Measurements from ENCODE around the gene XCR1.

XCR1 gene

GRCh38 chr3:46031269-46031668 lies 4.0 kb upstream of the XCR1 start:
- TF ChIP-seq EGR1 (IDR thresholded peaks at IDR 0.05) (no peak), RAD21 (IDR thresholded peaks at IDR 0.05; ENCODE audit: low read depth) (no peak), TEAD4 (IDR thresholded peaks at IDR 0.05) (no peak), CEBPB (IDR thresholded peaks at IDR 0.05) (no peak), REST (IDR thresholded peaks at IDR 0.05; ENCODE audit: low read depth) (no peak), MAX (IDR thresholded peaks at IDR 0.05) (no peak), CREB1 (IDR thresholded peaks at IDR 0.05; ENCODE audit: low read depth) (no peak), ZBTB7A (IDR thresholded peaks at IDR 0.05; ENCODE audit: low read depth) (no peak), TAF1 (IDR thresholded peaks at IDR 0.05; ENCODE audit: low read depth) (no peak), EP300 (IDR thresholded peaks at IDR 0.05; ENCODE audit: borderline replicate concordance) (no peak)

- no peak for TF ChIP-seq CREB1 (IDR thresholded peaks at IDR 0.05; ENCODE audit: low read depth)
- TF ChIP-seq NFIC (IDR thresholded peaks at IDR 0.05) = no peak
- no peak for TF ChIP-seq REST (IDR thresholded peaks at IDR 0.05; ENCODE audit: low read depth)
- TF ChIP-seq EGR1 (IDR thresholded peaks at IDR 0.05) = no peak
- TF ChIP-seq EP300 (IDR thresholded peaks at IDR 0.05; ENCODE audit: borderline replicate concordance) = no peak
- TF ChIP-seq MAX (IDR thresholded peaks at IDR 0.05) = no peak
- no peak for TF ChIP-seq ZBTB7A (IDR thresholded peaks at IDR 0.05; ENCODE audit: low read depth)
- TF ChIP-seq FOXM1 (IDR thresholded peaks at IDR 0.05; ENCODE audit: borderline replicate concordance, low read depth) = no peak
- no peak for TF ChIP-seq TEAD4 (IDR thresholded peaks at IDR 0.05)
- TF ChIP-seq TAF1 (IDR thresholded peaks at IDR 0.05; ENCODE audit: low read depth) = no peak
Observed at GRCh38 chr3:46030626-46031025, 3.3 kb upstream of the XCR1 start.

- no peak for TF ChIP-seq FOXM1 (IDR thresholded peaks at IDR 0.05; ENCODE audit: borderline replicate concordance, low read depth)
- TF ChIP-seq REST (IDR thresholded peaks at IDR 0.05; ENCODE audit: low read depth) = no peak
- TF ChIP-seq YY1 (IDR thresholded peaks at IDR 0.05; ENCODE audit: low read depth) = no peak
- TF ChIP-seq RAD21 (IDR thresholded peaks at IDR 0.05; ENCODE audit: low read depth) = no peak
- no peak for TF ChIP-seq TAF1 (IDR thresholded peaks at IDR 0.05; ENCODE audit: low read depth)
Observed at GRCh38 chr3:46029953-46030543, 2.8 kb upstream of the XCR1 start.

GRCh38 chr3:46027736-46028397 lies 584 bp upstream of the XCR1 start:
- TF ChIP-seq EP300 (IDR thresholded peaks at IDR 0.05; ENCODE audit: borderline replicate concordance) = no peak
- no peak for TF ChIP-seq TEAD4 (IDR thresholded peaks at IDR 0.05)
- TF ChIP-seq CEBPB (IDR thresholded peaks at IDR 0.05) = no peak
- TF ChIP-seq USF1 (IDR thresholded peaks at IDR 0.05) = no peak
- no peak for TF ChIP-seq YY1 (IDR thresholded peaks at IDR 0.05; ENCODE audit: low read depth)
- TF ChIP-seq REST (IDR thresholded peaks at IDR 0.05; ENCODE audit: low read depth) = no peak
- TF ChIP-seq ZBTB7A (IDR thresholded peaks at IDR 0.05; ENCODE audit: low read depth) = no peak
